Measurements from ENCODE around the gene PACRG.

The PACRG gene

GRCh38 chr6:162846723-162847122 lies 118.9 kb downstream of the PACRG start:
- H3K4me3 ChIP-seq (ENCODE audit: low read depth, low read length): no peak overlapping the region
- TF ChIP-seq POLR2A (IDR thresholded peaks at IDR 0.05; ENCODE audit: extremely low read depth, insufficient read length): no peak
- no peak for TF ChIP-seq MAX (IDR thresholded peaks at IDR 0.05; ENCODE audit: low read depth, low read length)
- no peak for TF ChIP-seq MYC (IDR thresholded peaks at IDR 0.05; ENCODE audit: low read depth, low read length)
- DNase-seq (ENCODE audit: low read depth): no peak

GRCh38 chr6:162849269-162849668 lies 121.5 kb downstream of the PACRG start:
- TF ChIP-seq CTCF (IDR thresholded peaks at IDR 0.05; ENCODE audit: low read depth, low read length) (no peak), MYC (IDR thresholded peaks at IDR 0.05; ENCODE audit: low read depth, low read length) (no peak), POLR2A (IDR thresholded peaks at IDR 0.05; ENCODE audit: extremely low read depth, insufficient read length) (no peak), MAX (IDR thresholded peaks at IDR 0.05; ENCODE audit: low read depth, low read length) (no peak)
- DNase-seq (ENCODE audit: low read depth): no peak
- no peak overlapping the region for H3K4me3 ChIP-seq (ENCODE audit: low read depth, low read length)

DNA sequence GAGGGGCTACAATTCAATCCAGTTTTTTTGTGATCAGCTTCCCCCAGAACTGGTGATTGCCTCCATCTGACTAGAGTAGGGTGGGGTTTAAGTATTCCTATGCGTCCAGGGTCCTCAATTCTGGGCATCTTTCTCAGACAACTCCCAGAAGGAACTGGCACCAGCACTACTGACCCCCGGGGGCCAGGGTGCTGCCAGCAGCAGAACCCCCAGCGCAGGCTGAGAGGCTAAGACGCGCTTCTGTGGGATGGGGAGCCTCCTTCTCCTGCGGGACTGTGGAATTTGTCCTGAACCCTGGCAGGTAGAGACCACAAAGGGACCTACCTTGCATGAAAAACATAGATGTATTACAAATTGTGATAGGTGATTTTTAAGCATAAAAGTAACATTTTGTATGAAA lies 124.4 kb downstream of the PACRG start:
- no peak overlapping the region for H3K4me3 ChIP-seq (ENCODE audit: low read depth, low read length)
- no peak for TF ChIP-seq MYC (IDR thresholded peaks at IDR 0.05; ENCODE audit: low read depth, low read length)
- TF ChIP-seq CTCF (IDR thresholded peaks at IDR 0.05; ENCODE audit: low read depth, low read length): no peak
- no peak for TF ChIP-seq MAX (IDR thresholded peaks at IDR 0.05; ENCODE audit: low read depth, low read length)
- no peak for TF ChIP-seq POLR2A (IDR thresholded peaks at IDR 0.05; ENCODE audit: extremely low read depth, insufficient read length)
- no peak for DNase-seq (ENCODE audit: low read depth)

- no peak overlapping the region for H3K4me3 ChIP-seq (ENCODE audit: low read depth, low read length)
- no peak for DNase-seq (ENCODE audit: low read depth)
- TF ChIP-seq MYC (IDR thresholded peaks at IDR 0.05; ENCODE audit: low read depth, low read length) (no peak), CTCF (IDR thresholded peaks at IDR 0.05; ENCODE audit: low read depth, low read length) (no peak), POLR2A (IDR thresholded peaks at IDR 0.05; ENCODE audit: extremely low read depth, insufficient read length) (no peak)
Observed at GRCh38 chr6:162852840-162853577, 125.2 kb downstream of the PACRG start.

- H3K4me3 ChIP-seq (ENCODE audit: low read depth, low read length): no peak overlapping the region
- no peak for DNase-seq (ENCODE audit: low read depth)
- TF ChIP-seq CTCF (IDR thresholded peaks at IDR 0.05; ENCODE audit: low read depth, low read length) (no peak), POLR2A (IDR thresholded peaks at IDR 0.05; ENCODE audit: extremely low read depth, insufficient read length) (no peak), MYC (IDR thresholded peaks at IDR 0.05; ENCODE audit: low read depth, low read length) (no peak), MAX (IDR thresholded peaks at IDR 0.05; ENCODE audit: low read depth, low read length) (no peak)
Observed at GRCh38 chr6:162854228-162854627, 126.5 kb downstream of the PACRG start.

- DNase-seq (ENCODE audit: low read depth): no peak
- TF ChIP-seq MAX (IDR thresholded peaks at IDR 0.05; ENCODE audit: low read depth, low read length) (no peak), MYC (IDR thresholded peaks at IDR 0.05; ENCODE audit: low read depth, low read length) (no peak), POLR2A (IDR thresholded peaks at IDR 0.05; ENCODE audit: extremely low read depth, insufficient read length) (no peak), CTCF (IDR thresholded peaks at IDR 0.05; ENCODE audit: low read depth, low read length) (no peak)
- no peak overlapping the region for H3K4me3 ChIP-seq (ENCODE audit: low read depth, low read length)
Observed at GRCh38 chr6:162854734-162855191, 127.0 kb downstream of the PACRG start.

Measured in NB4 (cell line).